ENCODE measurements around the gene ZNF697.
"Not testable (repeated sequence)": the region's sequence is repeated elsewhere in the genome, so short reads cannot be mapped to it uniquely, and the experiment has no call there.

ZNF697 gene

GRCh38 chr1:119647734-119648619, at the start of gene ZNF697:
TSS of gene ZNF697 (minus strand) at chr1:119648266. CDS start at chr1:119626100, 22,166 bp downstream.
- DNase-seq (ENCODE audit: low read depth in 3 of 3), result peak; percentile 5 to 66 (median 19)

- DNase-seq (ENCODE audit: low read depth in 3 of 3), result no peak
Observed at GRCh38 chr1:119697598-119697997, 49.5 kb upstream of the ZNF697 start.

GRCh38 chr1:119696863-119697262, 48.8 kb upstream of the ZNF697 start:
- DNase-seq (ENCODE audit: low read depth in 3 of 3), result not testable (repeated sequence)

- no peak for DNase-seq (ENCODE audit: low read depth in 3 of 3)
Observed at GRCh38 chr1:119689511-119689910, 41.4 kb upstream of the ZNF697 start.

- DNase-seq (ENCODE audit: low read depth in 3 of 3), result no peak
Observed at GRCh38 chr1:119688810-119689209, 40.7 kb upstream of the ZNF697 start.

- no peak for DNase-seq (ENCODE audit: low read depth in 3 of 3)
Observed at GRCh38 chr1:119687434-119688079, 39.5 kb upstream of the ZNF697 start.

- no peak for DNase-seq (ENCODE audit: low read depth in 3 of 3)
Observed at GRCh38 chr1:119686661-119687060, 38.6 kb upstream of the ZNF697 start.

GRCh38 chr1:119683893-119684292, 35.8 kb upstream of the ZNF697 start:
- DNase-seq (ENCODE audit: low read depth in 3 of 3), result no peak

- DNase-seq (ENCODE audit: low read depth in 3 of 3), result no peak
Observed at GRCh38 chr1:119682141-119682540, 34.1 kb upstream of the ZNF697 start.

- no peak for DNase-seq (ENCODE audit: low read depth in 3 of 3)
Observed at GRCh38 chr1:119681560-119681959, 33.5 kb upstream of the ZNF697 start.

- no peak for DNase-seq (ENCODE audit: low read depth in 3 of 3)
Observed at GRCh38 chr1:119680723-119681122, 32.7 kb upstream of the ZNF697 start.

GRCh38 chr1:119680193-119680592, 32.1 kb upstream of the ZNF697 start:
- no peak for DNase-seq (ENCODE audit: low read depth in 3 of 3)

GRCh38 chr1:119679223-119679622, 31.2 kb upstream of the ZNF697 start:
- no peak for DNase-seq (ENCODE audit: low read depth in 3 of 3)

GRCh38 chr1:119676571-119677206, 28.6 kb upstream of the ZNF697 start:
- no peak for DNase-seq (ENCODE audit: low read depth in 3 of 3)

- peak; percentile 45 to 55 (median 54) for DNase-seq (ENCODE audit: low read depth in 3 of 3)
Observed at GRCh38 chr1:119675349-119676345, 27.6 kb upstream of the ZNF697 start.

GRCh38 chr1:119674835-119675289, 26.8 kb upstream of the ZNF697 start:
- DNase-seq (ENCODE audit: low read depth in 3 of 3), result peak in 2 of 3 experiments; percentile 21

- no peak for DNase-seq (ENCODE audit: low read depth in 3 of 3)
Observed at GRCh38 chr1:119674111-119674526, 26.1 kb upstream of the ZNF697 start.

GRCh38 chr1:119673171-119673940, 25.3 kb upstream of the ZNF697 start:
- DNase-seq (ENCODE audit: low read depth in 3 of 3), result no peak

GRCh38 chr1:119670898-119671297, 22.8 kb upstream of the ZNF697 start:
- no peak for DNase-seq (ENCODE audit: low read depth in 3 of 3)

- no peak for DNase-seq (ENCODE audit: low read depth in 3 of 3)
Observed at GRCh38 chr1:119667173-119667572, 19.1 kb upstream of the ZNF697 start.
